ENCODE results near the gene URI1.

Gene URI1

DNA sequence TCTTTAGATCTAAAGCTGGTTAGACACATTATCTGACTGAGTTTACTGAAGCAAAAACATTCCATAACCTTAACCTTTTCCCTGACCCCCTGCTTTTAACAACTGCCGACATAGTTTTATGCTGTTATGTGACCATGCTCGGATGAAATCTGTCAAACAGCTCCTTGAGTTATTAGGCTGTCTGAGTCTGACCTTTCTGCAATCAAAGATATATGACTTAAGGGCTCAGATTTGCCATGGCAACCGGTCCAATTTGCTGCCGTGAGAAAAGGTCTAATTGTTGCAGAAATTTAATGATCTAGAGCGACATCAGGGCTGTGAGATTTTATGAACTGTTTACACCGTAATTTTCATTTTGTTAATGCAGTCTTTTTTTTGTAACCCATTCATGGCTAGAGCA is 61.8 kb downstream of the URI1 start:
- Mint-ChIP-seq H3K27me3 (no peaks in the 10 kb centered on the region), H3K36me3 (ENCODE audit: low read depth) (peaks cover 21% of the 10 kb centered on the region), H3K4me1 (ENCODE audit: low read depth) (peaks cover 24% of the 10 kb centered on the region), H3K27ac (no peak overlapping the region), H3K4me3 (no peak overlapping the region), H3K9me3 (peaks cover 9% of the 10 kb centered on the region)
- intact Hi-C loops (cut with micrococcal nuclease) = no loop called here

DNA sequence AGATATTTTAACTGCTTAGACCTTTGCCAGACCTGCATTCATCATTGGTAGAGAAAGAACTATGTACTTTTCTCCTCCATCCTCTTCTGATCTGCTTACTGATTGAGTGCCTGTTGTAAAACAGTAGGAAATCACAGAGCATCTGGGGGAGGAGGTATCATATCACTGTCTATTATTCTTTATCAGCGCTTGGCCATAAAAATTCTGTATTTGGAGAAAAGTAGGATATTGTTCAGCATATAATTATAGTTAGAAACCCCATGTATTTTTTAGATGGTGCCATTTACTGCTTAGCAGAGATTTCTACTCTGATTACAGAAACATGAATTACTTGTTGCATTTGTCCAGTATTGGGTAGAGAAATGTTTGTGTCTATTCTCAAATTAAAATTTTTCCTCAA is 62.4 kb downstream of the URI1 start:
- Mint-ChIP-seq H3K4me1 (ENCODE audit: low read depth) (peaks cover 24% of the 10 kb centered on the region), H3K27me3 (no peaks in the 10 kb centered on the region), H3K36me3 (ENCODE audit: low read depth) (peaks cover 26% of the 10 kb centered on the region), H3K27ac (no peak overlapping the region), H3K9me3 (peaks cover 9% of the 10 kb centered on the region), H3K4me3 (no peak overlapping the region)
- intact Hi-C loops (cut with micrococcal nuclease) = no loop called here

DNA sequence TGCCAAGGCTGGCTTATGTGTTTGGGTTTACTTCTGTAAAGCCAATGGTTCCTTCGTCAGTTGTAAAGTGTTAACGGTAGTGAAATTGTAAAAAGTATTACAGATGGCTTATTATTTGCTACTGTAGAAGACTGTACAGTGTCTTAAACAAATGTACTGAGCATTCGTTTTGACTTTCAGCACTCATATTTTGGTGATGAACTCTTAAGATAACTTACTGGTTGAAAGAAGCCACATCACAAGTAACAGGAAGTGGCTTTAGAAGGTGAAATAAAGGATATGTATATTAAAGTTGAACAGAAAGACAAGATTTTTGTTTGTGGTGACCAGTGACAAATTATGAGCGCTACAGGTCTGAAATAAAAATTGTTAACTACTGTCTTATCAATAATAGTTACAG is 64.2 kb downstream of the URI1 start:
- intact Hi-C loops (cut with micrococcal nuclease) = no loop called here
- H3K27me3 Mint-ChIP-seq = no peaks in the 10 kb centered on the region
- H3K4me1 Mint-ChIP-seq (ENCODE audit: low read depth) = peaks cover 9% of the 10 kb centered on the region
- peaks cover 35% of the 10 kb centered on the region for H3K36me3 Mint-ChIP-seq (ENCODE audit: low read depth)
- no peak overlapping the region for H3K4me3 Mint-ChIP-seq
- no peak overlapping the region for H3K27ac Mint-ChIP-seq
- peaks cover 2% of the 10 kb centered on the region for H3K9me3 Mint-ChIP-seq

DNA sequence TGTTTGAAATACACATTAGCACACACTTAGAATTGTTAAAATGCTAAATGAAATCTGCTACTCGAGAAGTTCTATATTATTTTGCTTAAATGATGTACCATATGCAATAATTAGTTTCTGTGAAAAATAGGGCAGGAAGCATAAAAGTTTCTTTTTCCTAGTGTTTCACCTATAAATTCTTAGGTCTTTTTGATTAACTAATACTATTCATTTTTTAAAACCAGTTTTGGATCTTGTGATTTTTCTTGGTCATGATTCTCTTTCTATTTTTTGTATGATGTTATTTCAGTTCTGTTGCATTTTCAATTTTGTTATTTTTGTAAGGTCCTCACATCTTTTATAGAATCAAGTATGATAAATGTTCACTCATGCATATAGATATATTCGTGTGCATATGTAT is 66.1 kb downstream of the URI1 start:
- peaks cover 47% of the 10 kb centered on the region for H3K36me3 Mint-ChIP-seq (ENCODE audit: low read depth)
- no peak overlapping the region for H3K27ac Mint-ChIP-seq
- H3K4me3 Mint-ChIP-seq = no peak overlapping the region
- no peaks in the 10 kb centered on the region for H3K9me3 Mint-ChIP-seq
- no peaks in the 10 kb centered on the region for H3K27me3 Mint-ChIP-seq
- intact Hi-C loops (cut with micrococcal nuclease) = no loop called here
- no peaks in the 10 kb centered on the region for H3K4me1 Mint-ChIP-seq (ENCODE audit: low read depth)

DNA sequence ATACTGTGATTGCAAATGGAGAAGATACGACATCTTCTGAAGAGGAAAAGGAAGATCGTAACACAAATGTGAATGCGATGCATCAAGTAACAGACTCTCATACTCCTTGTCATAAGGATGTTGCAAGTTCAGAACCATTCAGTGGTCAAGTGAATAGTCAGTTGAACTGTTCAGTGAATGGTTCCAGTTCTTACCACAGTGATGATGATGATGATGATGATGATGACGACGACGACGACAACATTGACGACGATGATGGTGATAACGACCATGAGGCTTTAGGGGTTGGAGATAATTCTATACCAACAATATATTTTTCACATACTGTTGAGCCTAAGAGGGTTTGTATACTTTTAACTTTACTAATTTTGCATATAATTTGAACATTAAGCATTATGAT is 67.0 kb downstream of the URI1 start:
- Mint-ChIP-seq H3K4me3 (no peak overlapping the region), H3K9me3 (no peaks in the 10 kb centered on the region), H3K36me3 (ENCODE audit: low read depth) (peaks cover 54% of the 10 kb centered on the region), H3K27me3 (no peaks in the 10 kb centered on the region), H3K27ac (no peak overlapping the region), H3K4me1 (ENCODE audit: low read depth) (no peaks in the 10 kb centered on the region)
- intact Hi-C loops (cut with micrococcal nuclease) = no loop called here

DNA sequence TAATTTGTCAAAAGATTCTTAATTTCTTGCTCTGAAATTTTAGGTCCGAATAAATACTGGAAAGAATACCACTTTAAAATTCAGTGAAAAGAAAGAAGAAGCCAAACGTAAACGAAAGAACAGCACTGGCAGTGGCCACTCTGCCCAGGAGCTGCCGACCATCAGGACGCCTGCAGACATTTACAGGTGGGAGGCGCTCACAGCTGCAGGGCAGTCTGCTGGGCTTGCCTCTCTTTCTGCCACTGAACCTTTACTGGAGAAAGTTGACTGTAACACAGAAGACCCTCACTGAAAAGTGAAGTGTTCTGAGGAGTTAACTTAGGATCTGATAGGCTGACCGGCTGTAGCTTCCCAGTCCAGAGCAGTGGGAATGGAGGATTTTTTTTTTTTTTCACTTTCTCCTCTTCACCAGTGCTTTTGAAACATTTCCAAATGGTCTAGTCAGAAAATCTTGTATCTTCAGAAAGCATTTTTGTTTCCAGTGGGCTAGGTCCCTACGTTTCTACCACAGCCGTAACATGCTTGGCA is 69.1 kb downstream of the URI1 start:
- no peaks in the 10 kb centered on the region for H3K4me1 Mint-ChIP-seq (ENCODE audit: low read depth)
- H3K4me3 Mint-ChIP-seq = no peak overlapping the region
- H3K27ac Mint-ChIP-seq = no peak overlapping the region
- H3K27me3 Mint-ChIP-seq = no peaks in the 10 kb centered on the region
- peaks cover 53% of the 10 kb centered on the region for H3K36me3 Mint-ChIP-seq (ENCODE audit: low read depth)
- no peaks in the 10 kb centered on the region for H3K9me3 Mint-ChIP-seq
- intact Hi-C loops (cut with micrococcal nuclease) = no loop called here

DNA sequence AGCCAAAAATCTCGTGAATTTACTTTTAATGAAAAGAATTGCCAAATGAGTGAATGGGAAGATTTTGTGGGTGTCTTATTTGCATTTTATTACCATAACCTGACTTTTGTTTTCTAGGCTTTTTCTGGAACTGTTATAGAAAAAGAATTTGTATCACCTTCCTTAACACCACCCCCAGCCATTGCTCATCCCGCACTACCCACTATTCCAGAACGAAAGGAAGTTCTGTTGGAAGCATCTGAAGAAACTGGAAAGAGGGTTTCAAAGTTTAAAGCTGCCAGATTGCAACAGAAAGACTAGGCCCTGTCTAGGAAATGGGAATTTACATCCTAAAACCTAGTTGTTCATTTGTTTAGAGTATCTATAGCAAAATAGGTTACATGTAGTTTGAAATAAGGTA is 72.7 kb downstream of the URI1 start:
- Mint-ChIP-seq H3K9me3 (no peaks in the 10 kb centered on the region), H3K36me3 (ENCODE audit: low read depth) (peaks cover 52% of the 10 kb centered on the region), H3K4me1 (ENCODE audit: low read depth) (peaks cover 5% of the 10 kb centered on the region), H3K4me3 (no peak overlapping the region), H3K27ac (no peak overlapping the region), H3K27me3 (no peaks in the 10 kb centered on the region)
- intact Hi-C loops (cut with micrococcal nuclease) = no loop called here

DNA sequence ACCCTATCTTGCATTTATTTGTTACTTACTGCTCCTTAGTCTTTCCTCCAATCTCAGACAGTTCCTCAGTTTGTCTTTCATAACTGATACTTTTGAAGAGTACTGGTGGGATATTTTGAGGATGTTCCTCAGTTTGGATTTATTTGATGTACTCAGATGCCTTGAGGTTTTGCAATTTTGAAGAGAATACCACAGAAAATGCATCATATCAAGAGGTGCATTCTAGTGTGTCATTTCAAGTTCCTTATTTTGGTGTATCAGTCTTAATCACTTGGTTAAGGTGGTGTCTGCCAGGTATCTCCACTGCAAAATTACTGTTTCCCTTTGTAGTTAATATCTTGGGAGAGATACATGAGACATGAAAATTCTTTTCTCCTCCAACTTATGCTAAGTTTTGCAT is 75.1 kb downstream of the URI1 start:
- H3K9me3 Mint-ChIP-seq = no peaks in the 10 kb centered on the region
- no peak overlapping the region for H3K27ac Mint-ChIP-seq
- H3K36me3 Mint-ChIP-seq (ENCODE audit: low read depth) = peaks cover 31% of the 10 kb centered on the region
- no peaks in the 10 kb centered on the region for H3K27me3 Mint-ChIP-seq
- peaks cover 5% of the 10 kb centered on the region for H3K4me1 Mint-ChIP-seq (ENCODE audit: low read depth)
- H3K4me3 Mint-ChIP-seq = no peak overlapping the region
- intact Hi-C loops (cut with micrococcal nuclease) = no loop called here

DNA sequence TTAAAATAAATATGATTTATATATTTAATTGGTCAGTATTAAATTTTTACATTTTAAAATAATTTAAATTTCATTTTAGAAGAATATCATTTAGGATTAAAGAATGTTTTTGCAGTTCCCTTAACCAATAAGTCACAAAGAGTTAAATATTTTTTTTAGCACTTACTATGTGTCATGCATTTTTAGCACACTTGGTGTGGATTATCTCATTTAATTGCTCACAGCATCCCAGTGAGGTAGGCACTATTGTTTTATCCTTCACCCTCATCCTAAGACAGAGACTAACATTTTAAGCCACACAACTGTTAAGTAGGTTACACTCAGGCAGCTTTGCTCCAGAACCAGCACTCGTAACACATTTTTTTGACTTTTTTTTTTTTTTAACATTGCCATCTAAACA is 78.2 kb downstream of the URI1 start:
- H3K4me3 Mint-ChIP-seq = no peak overlapping the region
- H3K4me1 Mint-ChIP-seq (ENCODE audit: low read depth) = peaks cover 15% of the 10 kb centered on the region
- peaks cover 12% of the 10 kb centered on the region for H3K36me3 Mint-ChIP-seq (ENCODE audit: low read depth)
- H3K9me3 Mint-ChIP-seq = no peaks in the 10 kb centered on the region
- H3K27ac Mint-ChIP-seq = no peak overlapping the region
- H3K27me3 Mint-ChIP-seq = no peaks in the 10 kb centered on the region
- intact Hi-C loops (cut with micrococcal nuclease) = no loop called here

DNA sequence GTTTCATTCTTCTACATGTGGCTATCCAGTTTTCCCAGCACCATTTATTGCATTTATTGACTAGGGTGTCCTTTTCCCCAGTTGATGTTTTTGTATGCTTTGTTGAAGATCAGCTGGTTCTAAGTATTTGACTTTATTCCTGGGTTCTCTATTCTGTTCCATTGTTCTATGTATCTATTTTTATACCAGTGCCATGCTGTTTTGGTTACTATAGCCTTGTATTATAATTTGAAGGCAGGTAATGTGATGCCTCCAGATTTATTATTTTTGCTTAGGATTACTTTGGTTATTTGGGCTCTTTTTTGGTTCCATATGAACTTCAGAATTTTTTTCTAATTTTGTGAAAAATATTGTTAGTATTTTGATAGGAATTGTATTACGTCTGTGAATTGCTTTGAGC is 80.6 kb downstream of the URI1 start:
- no peaks in the 10 kb centered on the region for H3K9me3 Mint-ChIP-seq
- H3K4me3 Mint-ChIP-seq = no peak overlapping the region
- H3K27me3 Mint-ChIP-seq = no peaks in the 10 kb centered on the region
- H3K36me3 Mint-ChIP-seq (ENCODE audit: low read depth) = peaks cover 12% of the 10 kb centered on the region
- peaks cover 9% of the 10 kb centered on the region for H3K4me1 Mint-ChIP-seq (ENCODE audit: low read depth)
- H3K27ac Mint-ChIP-seq = no peak overlapping the region
- intact Hi-C loops (cut with micrococcal nuclease) = no loop called here

DNA sequence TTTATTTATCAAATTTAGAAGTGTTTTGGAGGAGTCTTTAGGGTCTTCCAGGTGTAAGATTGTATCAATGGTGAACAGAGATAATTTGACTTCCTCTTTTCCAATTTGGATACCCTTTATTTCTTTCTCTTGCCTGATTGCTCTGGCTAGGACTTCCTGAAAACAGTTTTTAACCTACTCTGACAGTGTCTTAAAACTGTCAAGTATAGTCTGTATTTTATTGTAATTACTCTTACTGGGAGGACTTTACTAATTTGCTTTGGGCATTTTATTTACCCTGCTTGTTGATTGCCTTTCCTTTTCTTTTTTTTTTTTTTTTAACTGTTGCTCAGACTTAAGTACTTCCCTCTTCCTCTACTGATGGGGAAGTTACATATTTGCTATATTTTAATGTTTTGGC is 81.3 kb downstream of the URI1 start:
- Mint-ChIP-seq H3K4me1 (ENCODE audit: low read depth) (peaks cover 9% of the 10 kb centered on the region), H3K27me3 (no peaks in the 10 kb centered on the region), H3K9me3 (no peaks in the 10 kb centered on the region), H3K36me3 (ENCODE audit: low read depth) (peaks cover 10% of the 10 kb centered on the region), H3K4me3 (no peak overlapping the region), H3K27ac (no peak overlapping the region)
- intact Hi-C loops (cut with micrococcal nuclease) = no loop called here

DNA sequence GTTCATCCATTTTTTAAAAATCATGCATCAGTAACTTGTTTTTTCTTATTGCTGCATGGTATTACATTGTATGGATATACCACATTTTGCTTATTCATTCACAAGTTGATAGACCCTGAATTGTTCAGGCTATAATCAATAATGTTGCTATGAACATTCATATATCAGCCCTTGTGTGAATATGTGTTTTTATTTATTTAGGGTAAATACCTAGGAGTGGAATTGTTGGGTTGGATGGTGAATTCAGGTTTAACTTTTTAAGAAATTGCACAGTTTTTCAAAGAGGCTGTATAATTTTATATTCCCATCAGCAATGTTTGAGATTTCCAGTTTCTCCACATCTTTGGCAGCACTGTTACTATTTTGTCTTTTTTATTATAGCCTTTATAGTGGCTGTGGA is 82.1 kb downstream of the URI1 start:
- intact Hi-C loops (cut with micrococcal nuclease) = no loop called here
- H3K36me3 Mint-ChIP-seq (ENCODE audit: low read depth) = peaks cover 6% of the 10 kb centered on the region
- H3K4me1 Mint-ChIP-seq (ENCODE audit: low read depth) = peaks cover 9% of the 10 kb centered on the region
- no peaks in the 10 kb centered on the region for H3K27me3 Mint-ChIP-seq
- no peaks in the 10 kb centered on the region for H3K9me3 Mint-ChIP-seq
- H3K4me3 Mint-ChIP-seq = no peak overlapping the region
- H3K27ac Mint-ChIP-seq = no peak overlapping the region

DNA sequence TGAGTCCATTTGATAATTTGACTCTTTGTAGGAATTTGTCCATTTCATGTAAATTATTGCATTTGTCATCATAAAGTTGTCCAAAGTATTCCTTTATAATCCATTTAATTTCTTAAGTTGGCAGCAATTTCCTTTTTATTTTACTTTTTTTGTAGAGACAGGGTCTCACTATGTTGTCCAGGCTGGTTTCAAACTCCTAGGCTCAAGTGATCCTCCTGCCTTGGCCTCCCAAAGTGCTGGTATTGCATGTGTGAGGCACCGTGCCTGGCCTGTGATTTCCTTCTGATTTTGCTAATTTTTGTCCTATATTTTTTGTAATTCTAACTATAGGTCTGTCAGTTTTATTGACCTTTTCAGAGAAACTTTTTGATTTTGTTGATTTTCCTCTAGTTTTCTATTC is 84.9 kb downstream of the URI1 start:
- no peaks in the 10 kb centered on the region for H3K27me3 Mint-ChIP-seq
- H3K27ac Mint-ChIP-seq = no peak overlapping the region
- H3K36me3 Mint-ChIP-seq (ENCODE audit: low read depth) = peaks cover 32% of the 10 kb centered on the region
- peaks cover 9% of the 10 kb centered on the region for H3K4me1 Mint-ChIP-seq (ENCODE audit: low read depth)
- no peaks in the 10 kb centered on the region for H3K9me3 Mint-ChIP-seq
- intact Hi-C loops (cut with micrococcal nuclease) = no loop called here
- no peak overlapping the region for H3K4me3 Mint-ChIP-seq

DNA sequence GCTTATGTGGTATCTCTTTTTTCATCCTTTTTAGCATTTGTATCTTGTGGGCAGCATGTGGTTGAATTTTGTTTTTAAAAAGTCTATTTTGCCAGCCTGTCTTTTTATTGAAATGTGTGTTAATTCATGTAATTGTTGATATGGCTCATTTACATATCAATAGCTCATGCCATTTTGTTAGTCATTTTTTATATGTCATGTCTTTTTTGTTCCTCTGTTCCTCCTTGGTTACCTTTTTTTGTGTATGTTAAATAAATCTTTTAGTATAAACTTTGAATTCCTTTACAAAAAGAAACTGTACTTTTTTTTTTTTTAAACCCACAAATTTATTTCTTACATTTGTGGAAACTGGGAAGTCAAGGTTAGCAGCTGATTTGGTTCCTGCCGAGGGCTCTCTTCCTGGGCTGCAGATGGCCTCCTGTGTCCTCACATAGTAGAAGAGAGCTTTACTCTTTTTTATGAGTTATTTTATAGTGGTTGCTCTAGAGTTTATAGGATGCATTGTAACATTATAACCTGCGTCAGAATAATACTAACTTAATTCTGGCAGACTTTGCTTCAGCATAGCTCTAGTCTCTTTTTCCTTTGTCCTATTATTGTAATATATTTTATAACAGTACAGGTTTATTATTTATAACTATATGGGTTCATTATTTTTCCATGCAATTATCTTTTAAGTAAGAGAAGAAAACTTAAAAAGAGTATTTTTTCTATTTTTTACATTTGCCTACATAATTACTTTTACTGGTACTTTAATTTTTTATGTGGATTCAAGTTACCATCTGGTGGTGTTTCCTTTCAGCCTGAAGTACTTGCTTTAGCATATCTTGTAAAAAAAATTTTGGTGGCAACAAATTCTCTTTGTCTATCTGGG is 86.3 kb downstream of the URI1 start:
- H3K36me3 Mint-ChIP-seq (ENCODE audit: low read depth) = peaks cover 42% of the 10 kb centered on the region
- no peaks in the 10 kb centered on the region for H3K27me3 Mint-ChIP-seq
- intact Hi-C loops (cut with micrococcal nuclease) = no loop called here
- H3K27ac Mint-ChIP-seq = no peak overlapping the region
- H3K4me1 Mint-ChIP-seq (ENCODE audit: low read depth) = peaks cover 7% of the 10 kb centered on the region
- peaks cover 5% of the 10 kb centered on the region for H3K9me3 Mint-ChIP-seq
- H3K4me3 Mint-ChIP-seq = no peak overlapping the region

DNA sequence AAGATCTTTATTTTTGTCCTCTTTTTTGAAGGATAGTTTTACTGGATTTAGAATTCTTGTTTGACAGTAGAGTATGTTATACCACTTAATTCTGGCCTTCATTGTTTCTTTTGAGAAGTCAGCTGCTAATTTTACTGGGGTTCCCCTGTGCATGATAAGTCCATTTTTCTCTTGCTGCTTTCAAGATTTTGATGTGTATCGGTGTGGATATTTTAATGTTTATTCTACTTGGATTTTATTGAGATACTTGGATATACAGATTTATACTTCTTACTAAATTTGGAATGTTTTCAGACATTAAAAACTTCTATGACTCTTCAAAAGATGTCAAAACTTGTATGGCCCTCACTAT is 86.9 kb downstream of the URI1 start:
- intact Hi-C loops (cut with micrococcal nuclease) = no loop called here
- H3K36me3 Mint-ChIP-seq (ENCODE audit: low read depth) = peaks cover 48% of the 10 kb centered on the region
- peaks cover 11% of the 10 kb centered on the region for H3K9me3 Mint-ChIP-seq
- no peak overlapping the region for H3K27ac Mint-ChIP-seq
- peaks cover under 1% of the 10 kb centered on the region for H3K4me1 Mint-ChIP-seq (ENCODE audit: low read depth)
- H3K4me3 Mint-ChIP-seq = no peak overlapping the region
- H3K27me3 Mint-ChIP-seq = no peaks in the 10 kb centered on the region

Data from dendritic cell treated with granulocyte-macrophage colony-stimulating factor and Interleukin-4, amounts not matched to agents 40 ng/mL and 50 ng/mL, for 4 days (primary cell).